HG02571 (cell line): ENCODE results near the gene THEM4.

ENCODE experiments used
- ATAC-seq: cut with Tn5 transposase; IDR thresholded peaks from one replicate; pipeline ENCODE4 v1.9.1; 2021; ENCODE audit warnings: mild to moderate bottlenecking, moderate library complexity; ENCODE audit not compliant: unreplicated experiment

The THEM4 gene

GRCh38 chr1:151909167-151910149 lies at the start of gene THEM4:
Gene THEM4, minus strand, starts transcription at chr1:151909511. Its CDS starts 53 bp downstream, at chr1:151909458.
- ATAC-seq, result peak; percentile 98

GRCh38 chr1:151958959-151959358 lies 49.6 kb upstream of the THEM4 start:
- ATAC-seq, result no peak

DNA sequence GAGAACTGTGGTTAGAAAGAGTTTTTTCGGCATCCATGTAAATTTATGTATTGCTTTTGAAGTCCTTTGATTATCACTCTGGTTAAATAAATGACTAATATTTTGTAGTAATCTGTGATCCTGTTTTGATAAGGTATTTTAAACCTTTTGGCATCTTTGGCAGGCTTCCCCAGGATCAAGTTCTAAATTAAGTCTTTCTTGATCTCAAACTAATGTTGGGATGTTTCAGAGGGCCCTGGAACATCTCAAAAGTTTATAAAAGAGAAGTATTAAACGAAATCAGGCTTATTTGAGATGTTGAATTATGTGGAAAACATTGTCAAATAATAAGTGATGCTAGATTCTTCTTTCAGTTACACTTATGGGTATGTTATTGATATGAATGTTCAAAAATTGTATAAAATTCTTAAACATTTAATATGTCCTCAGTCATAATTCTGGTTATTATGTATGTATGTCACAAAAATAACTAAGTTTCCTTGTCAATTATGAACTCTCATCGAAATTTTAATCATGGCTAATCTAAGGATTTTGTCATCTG lies 47.7 kb upstream of the THEM4 start:
- ATAC-seq, result no peak

- ATAC-seq, result no peak
Measured at GRCh38 chr1:151953409-151954094, 44.2 kb upstream of the THEM4 start.

DNA sequence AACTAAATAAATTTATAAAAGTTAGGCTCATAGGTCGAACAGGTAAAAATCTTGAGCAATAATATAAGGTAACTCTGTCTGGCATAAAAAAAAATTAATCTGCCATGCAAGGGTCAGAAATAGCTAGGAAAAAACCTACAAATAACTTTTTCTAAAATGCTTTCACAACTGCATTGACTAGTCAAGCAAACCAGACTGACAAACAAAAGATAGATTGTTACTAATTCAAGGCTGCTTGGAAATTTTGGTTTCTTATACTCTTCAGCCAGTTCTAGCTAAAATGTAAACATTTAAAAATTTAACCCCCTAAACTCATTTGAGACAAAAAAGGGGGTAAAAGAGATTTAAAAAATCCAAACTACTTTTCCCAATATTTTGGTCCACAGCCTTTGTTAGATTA lies 43.5 kb upstream of the THEM4 start:
- ATAC-seq, result no peak

DNA sequence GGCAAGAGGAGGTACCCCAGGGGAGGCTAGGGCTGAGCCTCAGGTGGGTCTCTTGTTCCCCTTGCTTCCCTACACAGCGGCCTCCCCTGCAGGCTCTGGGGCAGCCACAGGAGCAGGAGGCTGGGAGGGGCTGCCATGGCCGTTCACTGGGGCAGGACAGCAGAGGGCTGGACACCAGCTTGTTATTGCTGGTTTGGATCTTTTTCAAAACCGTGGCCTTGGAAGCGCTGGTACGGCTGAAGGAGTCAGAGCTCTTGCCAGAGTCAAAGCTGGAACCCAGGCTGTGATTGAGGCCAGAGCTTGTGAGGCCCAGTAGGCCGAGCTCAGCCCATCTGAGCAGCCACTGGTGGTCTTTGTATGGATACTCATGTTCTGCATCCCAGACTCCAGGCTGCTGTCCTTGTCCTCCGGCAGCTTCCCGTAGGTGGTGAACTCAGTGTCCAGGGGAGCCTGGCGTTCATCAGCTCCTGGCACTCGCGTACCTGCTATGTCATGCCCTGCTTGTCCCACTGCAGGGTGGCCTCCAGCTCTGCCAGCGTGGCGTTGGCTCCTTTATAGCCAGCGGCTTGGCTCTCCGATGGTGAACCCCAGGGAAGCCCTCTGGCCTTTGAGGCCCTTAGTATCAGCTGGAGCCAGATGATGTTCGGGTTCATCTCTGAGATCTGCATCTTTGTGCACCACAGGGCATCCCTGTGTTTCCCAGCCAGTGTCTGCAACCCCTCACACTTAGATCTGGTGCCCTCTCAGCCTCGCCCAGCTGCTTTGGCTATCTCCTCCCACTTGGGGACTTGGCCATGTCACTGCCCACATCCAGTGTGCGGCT lies 40.3 kb upstream of the THEM4 start:
- ATAC-seq, result no peak

GRCh38 chr1:151948506-151948905 lies 39.2 kb upstream of the THEM4 start:
- ATAC-seq, result no peak

DNA sequence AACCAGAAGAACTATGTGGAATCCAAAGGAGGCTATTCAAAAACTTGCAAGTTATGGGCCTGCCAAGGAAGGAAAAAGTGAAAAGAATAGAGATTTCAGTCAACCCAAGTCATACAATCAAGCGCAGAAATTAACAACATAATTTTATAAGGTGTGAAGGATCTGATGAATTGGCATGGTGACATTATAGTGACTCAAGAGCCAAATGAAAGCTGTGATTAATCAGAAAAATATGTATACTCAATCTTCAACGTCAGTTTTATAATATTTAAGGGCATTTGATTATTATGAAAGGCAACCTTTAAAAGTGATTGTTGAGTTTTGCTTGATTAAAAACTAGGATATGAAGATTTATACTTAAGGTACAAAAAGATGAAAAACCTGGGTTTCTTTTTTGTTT lies 37.8 kb upstream of the THEM4 start:
- ATAC-seq, result no peak

DNA sequence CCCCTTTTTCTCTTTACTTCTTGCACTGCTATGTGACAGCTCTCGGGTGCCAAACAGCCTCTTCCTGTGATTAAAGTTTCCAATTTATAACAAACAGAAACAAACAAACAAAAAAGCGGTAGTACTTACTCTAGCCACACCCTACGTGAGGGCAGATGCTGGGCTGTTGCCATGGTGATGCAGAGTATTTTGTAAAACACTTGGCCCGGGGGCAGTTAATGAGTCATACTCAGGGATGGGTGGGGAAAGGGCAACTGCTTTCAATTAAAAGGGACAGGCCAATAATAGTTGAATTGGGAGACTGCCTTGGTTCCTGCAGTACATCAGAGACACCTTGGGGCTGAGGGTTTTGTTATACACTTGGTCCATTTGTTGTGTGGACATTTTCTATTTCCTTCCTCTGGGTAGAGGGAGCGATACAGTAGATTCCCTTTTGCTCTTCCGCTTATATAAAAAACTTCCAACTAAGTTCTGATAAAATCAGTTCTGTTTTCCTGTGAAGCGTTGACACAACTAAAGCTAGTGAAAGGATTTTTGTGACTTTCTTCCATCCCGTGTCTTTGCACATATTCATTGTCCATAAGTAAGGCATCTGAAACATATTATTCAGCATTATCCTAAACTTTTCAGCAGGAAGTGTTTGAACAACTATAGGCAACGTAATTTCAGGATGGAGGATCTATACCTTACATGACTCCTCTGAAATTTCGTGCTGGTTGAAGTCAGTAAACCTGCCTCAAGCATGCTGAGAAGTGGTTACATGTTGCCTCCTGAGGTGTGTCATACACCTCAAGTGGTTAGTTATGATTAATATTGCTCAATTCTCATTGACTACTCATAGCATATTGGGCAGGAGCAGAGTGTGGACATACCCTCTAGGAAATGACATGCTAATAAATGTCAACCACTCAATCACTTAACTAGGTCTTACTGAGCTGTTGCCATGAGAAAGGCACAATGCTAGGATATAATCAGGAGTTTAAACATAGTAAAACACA lies 36.7 kb upstream of the THEM4 start:
- ATAC-seq, result no peak

GRCh38 chr1:151944857-151945575 lies 35.7 kb upstream of the THEM4 start:
- ATAC-seq, result no peak

DNA sequence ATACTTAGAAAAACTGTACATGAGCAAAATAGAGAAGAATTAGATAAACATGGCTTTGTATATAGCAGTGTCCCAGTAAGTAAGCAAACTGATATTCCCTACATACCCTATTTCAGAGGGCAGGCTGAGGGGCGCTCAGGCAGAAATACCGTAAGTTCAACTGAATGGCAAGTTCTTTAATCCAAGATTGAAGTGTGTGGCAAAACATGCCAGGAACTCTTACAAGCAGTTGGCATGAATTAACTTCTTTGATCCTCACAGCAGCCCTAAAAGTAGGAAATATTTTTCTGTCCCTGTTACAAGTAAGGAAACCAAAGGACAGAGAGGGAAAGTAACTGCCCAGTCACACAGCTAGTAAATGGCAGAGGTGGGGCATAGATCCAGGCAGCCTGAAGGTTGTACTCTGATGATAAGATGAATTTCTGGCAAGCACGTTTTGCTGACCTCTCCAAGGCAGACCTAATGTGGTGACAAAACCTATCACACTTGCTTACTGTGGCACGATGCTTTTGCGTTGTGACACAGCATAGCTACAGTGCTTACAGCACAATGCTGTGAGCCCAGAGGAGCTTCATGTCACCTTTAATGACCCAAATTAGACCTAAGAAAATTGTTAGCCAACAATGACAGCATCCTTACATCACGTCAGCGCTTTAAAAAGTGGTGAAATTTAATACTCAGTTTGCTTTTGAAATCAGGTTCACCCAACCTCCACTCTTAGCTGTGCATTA lies 35.0 kb upstream of the THEM4 start:
- ATAC-seq, result no peak

GRCh38 chr1:151943591-151943990 lies 34.3 kb upstream of the THEM4 start:
- no peak for ATAC-seq

- ATAC-seq, result no peak
Measured at GRCh38 chr1:151942882-151943281, 33.6 kb upstream of the THEM4 start.

DNA sequence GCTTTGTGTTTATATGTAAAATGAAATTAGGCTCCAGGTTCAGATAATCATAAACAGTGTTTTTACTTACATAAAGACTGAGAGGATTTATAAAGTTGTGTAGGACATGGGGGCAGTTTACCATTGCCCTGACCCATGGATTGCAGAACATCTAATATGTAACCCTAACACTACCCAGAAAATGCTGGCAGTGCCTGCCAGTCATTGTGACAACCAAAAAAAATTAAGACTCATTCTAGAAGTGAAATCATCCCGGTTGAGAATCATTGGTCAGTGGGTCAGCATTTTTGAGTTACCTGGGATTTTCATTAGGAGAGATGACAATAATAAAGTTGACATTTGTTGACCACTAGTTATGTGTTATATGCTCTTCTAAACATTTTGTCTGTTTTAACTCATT lies 31.2 kb upstream of the THEM4 start:
- no peak for ATAC-seq

- ATAC-seq, result no peak
Measured at GRCh38 chr1:151939779-151940178, 30.5 kb upstream of the THEM4 start.

DNA sequence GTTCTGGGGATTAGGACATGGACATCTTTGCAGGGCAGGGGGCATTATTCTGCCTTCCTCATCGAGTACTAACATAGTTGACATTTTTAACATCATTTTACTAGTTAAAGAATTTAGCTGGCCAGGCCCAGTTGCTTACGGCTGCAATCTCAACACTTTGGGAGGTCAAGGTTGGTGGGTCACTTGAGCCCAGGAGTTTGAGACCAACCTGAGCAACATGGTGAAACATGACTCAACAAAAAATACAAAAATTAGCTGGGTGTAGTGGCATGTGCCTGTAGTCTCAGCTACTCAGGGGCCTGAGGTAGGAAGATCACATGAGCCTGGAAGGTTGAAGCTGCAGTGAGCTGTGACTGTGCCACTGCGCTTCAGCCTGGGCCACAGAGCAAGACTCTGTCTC lies 29.8 kb upstream of the THEM4 start:
- no peak for ATAC-seq

DNA sequence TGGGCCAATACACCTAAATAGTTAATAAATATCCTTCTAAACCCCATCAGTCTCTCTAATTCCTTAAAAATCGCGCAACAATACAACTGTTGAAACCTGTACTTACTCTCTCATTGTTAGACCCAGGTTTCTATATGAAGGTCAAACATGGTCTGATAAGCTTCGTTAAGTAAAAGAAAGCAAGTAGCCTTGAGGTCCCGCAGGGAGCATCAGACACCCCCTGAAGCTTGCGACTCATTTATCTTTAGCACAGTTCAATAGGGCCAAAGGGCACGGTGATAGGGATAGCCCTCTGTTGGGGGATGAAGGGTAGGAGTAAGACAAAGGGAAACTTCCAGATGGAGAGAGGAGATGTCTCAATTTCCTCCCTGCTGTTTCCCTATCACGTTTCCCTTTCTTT lies 27.3 kb upstream of the THEM4 start:
- no peak for ATAC-seq

DNA sequence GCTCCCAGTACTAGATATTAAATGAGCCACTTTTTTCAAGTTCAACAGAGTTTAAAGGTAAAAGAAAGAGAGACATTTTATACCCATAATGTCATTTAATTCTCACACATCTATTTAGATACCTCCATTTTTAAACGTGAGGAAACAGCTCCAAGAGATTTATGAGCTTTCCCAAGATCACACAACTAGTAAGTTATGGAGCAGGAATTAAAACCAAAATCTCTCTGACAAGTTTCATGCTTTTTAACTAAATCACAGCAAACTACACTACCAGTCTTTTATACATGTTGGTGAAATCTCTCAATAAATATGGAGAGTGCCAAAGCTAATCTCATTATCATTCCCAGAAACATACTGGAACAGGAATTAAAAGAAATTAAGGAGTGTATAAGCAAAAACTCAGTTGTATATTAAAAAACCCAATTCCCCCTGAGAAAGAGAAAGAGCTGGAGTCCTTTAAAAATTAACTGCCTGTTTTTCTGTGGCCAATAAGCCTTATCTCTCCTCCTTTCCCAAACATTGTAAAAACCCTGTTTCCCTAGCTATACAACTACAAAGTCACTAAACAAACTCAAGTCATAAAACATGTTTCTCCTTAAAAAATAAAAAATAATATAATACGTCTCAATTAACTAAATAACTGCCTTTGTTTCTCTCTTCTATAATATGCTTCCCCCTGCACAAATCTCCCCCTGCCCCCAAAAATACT lies 26.7 kb upstream of the THEM4 start:
- ATAC-seq, result no peak
